Measurements from ENCODE around the gene SDHAF1.
"Not testable (repeated sequence)": the region's sequence is repeated elsewhere in the genome, so short reads cannot be mapped to it uniquely, and the experiment has no call there.

SDHAF1 gene, protein sequence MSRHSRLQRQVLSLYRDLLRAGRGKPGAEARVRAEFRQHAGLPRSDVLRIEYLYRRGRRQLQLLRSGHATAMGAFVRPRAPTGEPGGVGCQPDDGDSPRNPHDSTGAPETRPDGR

DNA sequence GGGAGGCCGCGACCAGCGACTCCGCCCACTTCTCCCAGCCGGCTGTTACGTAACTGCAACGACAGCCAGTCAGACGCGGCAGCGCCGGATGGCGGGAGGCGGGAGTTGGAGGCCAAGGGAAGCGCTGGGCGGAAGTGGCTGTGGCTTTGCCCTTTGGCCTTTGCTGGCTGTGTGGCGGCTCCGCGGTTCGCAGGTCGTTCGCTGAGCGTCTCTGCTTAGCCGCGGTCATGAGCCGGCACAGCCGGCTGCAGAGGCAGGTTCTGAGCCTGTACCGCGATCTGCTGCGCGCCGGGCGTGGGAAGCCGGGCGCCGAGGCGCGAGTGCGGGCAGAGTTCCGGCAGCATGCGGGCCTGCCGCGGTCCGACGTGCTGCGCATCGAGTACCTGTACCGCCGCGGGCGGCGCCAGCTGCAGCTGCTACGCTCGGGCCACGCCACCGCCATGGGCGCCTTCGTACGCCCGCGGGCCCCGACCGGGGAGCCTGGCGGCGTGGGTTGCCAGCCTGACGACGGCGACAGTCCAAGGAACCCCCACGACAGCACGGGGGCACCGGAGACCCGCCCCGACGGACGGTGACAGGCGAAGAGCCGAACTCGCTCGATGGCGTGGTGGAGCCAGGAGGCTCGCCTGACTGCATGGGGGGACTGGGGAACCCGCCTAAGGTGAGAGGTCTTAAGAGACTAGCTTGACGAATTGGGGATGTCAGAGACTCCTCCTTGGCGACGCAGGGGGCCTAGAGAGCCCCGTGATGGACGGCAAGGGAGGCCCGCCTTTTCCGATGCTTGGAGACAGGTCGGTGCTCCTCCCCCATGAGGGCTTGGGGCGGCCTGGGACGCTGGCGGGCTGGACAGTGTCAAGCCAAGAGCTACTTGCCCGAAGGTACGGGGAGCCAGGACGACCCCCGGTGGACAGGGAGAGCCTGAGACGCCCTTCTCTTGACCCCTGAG is at the start of gene SDHAF1:
SDHAF1 (plus strand) TSS at position 141 of the 946 bp plus-strand sequence; CDS start at position 228, 87 bp downstream.
- peak; percentile 89 for DNase-seq

DNA sequence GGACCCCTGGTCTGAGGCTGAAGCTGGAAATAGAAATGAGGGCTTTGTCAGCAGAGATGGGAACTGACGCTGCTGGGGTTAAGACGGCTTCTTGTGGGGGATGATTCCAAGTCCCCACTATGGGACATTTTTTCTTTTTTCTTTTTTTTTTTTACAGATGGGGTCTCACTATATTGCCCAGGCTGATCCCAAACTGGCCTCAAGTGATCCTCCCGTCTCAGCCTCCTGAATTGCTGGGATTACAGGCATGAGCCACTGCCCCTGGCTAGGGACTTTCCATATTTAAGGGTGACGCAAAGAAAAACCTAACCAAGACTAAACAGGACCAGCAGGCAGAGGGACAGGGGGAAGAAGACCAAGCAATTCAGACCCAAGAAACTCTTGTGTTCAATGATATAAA is 48.8 kb upstream of the SDHAF1 start:
- DNase-seq: no peak

DNA sequence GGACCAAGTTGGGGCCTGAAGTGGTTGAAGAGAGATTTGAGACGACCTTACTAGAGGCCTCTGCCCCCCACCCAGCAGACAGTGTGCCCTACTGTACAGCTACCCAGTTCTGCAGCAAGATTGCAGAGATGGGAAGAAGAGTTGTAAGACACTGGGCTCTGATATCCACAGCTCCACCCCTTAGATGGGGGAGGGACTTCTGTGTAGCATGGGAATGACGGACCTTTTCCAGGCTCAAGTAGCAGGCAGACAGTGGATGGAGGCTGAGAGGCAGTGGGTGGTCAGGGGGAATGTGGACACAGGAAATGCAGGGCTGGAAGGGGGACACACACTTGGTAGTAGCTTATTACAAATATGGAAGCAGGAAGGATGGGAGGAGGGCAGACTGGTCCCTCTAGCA is 45.9 kb upstream of the SDHAF1 start:
- DNase-seq: no peak

DNA sequence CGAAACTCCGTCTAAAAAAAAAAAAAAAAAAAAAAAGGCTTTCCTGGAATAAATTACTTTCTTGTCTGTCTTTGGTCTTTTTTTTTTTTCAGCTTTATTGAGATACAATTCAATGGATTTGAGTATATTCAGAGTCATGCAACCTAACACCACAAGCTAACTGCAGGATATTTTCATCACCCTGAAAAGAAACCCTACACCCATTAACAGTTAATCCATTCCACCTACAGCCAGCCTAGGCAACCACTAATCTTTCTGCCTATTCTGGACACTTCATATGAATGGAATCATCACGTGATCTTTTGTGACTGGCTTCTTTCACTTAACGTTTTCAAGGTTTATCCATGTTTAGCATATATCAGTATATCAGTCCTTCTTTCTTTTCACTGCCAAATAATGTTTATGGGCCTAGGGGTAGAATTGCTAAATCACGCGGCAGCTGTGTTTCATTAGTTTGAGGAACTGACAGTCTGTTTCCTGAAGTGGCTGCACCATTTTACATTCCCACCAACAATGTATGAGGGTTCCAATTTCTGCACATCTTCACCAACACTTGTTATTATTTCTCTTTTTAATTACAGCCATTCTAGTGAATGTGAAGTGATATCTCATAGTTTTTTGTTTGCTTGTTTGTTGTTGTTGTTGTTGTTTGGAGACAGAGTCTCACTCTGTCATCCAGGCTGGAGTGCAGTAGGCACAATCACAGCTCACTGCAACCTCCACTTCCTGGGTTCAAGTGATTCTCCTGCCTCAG is 38.9 kb upstream of the SDHAF1 start:
- peak; percentile 7 for DNase-seq

DNA sequence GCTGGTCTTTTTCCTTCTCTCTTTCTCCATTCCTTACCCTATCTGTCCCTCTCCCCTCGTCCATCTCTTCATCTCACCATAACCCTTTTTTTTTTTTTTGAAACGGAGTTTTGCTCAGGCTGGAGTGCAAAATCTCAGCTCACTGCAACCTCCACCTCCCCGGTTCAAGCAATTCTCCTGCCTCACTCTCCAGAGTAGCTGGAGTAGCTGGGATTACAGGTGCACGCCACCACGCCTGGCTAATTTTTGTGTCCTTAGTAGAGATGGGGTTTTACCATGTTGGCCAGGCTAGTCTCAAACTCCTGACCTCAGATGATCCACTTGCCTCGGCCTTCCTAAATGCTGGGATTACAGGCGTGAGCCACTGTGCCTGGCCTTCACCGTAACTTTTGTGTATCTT is 37.6 kb upstream of the SDHAF1 start:
- not testable (repeated sequence) for DNase-seq

DNA sequence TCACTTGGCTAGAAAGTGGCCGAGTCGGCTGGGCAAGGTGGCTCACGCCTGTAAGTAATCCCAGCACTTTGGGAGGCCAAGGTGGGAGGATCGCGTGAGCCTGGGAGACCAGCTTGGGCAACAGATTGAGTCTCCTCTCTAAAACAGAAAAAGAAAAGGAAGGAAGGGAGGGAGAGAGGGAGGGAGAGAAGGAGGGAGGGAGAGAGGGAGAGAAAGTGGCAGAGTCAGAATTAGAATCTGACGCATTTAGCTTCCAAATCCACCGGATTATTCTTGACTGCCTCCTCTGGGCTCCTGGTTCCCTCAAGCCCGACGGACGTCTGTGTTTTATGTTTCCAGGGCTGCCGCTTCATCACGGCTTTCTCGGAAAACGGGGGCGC is 36.3 kb upstream of the SDHAF1 start:
- DNase-seq: no peak

DNA sequence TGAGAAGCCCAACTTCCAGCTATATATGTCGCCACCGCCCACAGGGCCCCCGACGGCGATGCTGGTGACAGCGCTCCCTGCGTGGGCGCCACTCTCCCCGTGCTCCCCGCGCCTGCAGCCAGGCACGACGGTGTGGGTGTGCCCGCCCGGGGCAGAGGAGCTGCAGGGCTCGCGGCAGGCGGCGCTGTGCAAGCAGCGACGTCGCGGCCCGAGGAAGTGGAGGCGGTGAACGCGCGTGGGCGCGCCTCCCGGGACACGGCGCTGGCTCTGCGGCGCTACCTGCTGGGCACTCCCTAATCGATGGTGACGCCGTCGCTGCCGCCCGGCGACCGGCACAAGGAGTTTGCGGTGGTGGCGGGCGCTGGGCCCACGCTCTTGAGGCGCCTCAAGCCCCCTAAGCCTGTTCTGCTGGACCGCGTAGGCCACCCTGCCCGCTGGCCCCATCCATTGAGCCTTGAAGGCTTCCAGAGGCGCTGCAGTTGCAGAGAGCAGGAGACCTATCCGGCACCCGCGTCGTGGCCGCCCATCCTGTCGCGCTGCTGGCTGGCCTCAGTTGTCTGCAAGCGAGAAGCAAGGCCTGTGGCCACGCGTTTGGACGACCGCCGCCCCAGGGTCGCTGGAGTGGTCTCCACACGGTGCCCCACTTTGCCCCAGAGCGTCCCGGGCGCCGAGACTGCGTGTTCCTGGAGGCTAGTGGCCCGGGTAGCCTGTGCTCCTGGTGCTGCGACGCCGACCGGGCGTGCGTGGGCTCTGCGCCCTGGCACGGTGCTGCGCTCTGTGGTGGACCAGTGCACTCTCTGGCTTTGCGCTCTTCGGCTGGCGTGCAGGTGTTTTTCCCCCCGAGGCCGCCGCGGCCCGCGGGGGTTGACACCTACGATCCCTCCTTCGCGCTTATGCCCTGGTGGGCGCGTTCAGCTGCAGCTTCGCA is 35.7 kb upstream of the SDHAF1 start:
- DNase-seq: no peak

DNA sequence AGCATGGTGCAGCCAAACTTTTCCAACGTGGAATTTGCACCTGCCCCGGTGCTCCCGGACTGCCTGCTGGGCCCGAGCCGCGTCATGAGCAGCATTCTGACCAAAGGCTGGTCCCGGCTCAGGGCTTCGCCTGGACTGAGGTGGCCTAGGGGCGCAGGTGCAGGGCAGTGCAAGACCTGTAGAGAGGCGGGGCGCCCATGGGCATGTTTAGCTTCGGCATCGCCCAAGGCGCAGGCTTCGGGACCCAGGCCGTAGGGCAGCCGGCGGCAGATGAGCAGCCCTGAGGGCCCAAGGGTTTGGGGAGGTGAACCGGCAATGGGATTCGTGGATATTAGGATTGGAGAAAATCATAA is 35.0 kb upstream of the SDHAF1 start:
- DNase-seq: no peak

DNA sequence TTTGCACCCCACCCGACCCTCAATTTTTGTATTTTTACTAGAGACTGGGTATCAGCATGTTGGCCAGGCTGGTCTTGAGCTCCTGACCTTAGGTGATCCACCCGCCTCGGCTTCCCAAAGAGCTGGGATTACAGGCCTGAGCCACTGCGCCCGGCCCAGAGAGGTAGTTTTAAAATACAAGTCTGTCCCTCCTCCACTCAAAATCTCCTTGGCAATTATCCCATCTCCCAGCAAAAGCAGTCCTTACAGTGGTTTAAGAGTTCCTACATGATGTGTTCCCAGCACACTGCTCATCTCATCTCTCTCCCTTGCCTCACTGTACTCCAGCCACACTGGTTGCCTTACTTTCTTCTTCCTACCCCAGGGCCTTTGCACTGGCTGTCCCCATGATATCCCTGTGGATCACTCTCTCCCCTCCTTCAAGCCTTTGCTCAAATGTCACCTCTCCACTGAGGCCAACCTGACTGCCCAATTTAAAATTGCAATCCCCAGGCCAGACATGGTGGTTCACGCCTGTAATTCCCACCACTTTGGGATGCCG is 34.5 kb upstream of the SDHAF1 start:
- no peak for DNase-seq

DNA sequence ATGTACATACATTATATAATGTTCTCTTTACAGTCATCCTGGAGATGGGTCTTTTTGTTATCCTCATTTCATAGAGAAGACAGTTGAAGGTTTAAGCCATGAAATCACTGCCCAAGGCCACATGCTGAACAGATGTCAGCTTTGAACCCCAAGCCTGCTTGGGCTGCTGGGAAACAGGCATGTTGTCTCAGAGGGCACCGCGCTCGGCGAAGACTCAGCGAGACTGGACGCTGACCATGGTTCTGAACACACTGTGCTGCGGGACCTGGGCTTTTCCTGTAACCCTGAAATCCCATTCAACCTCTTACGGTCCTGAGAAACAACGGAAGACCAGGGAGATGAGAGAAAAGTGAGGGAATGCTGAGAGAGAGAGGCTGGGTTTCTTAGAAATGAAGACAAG is 31.5 kb upstream of the SDHAF1 start:
- no peak for DNase-seq

DNA sequence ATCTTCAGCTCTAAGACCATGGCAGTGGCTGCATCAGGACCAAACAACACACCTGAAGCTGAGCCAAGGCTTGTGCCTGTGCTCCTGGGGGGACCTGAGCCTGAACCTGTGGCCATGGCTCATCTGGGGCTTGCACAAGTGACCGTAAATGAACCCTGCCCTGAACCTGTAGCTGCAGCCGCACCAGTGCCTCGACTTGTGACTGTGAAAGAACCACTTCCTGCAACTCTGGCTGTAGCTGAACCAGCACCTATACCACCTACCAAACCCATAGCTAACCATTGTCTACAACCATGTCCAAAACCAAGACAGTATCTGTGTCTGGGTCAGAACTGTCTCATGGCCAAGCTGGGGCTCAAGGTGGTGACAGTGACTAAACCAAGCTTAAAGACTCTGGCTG is 28.2 kb upstream of the SDHAF1 start:
- DNase-seq: no peak

DNA sequence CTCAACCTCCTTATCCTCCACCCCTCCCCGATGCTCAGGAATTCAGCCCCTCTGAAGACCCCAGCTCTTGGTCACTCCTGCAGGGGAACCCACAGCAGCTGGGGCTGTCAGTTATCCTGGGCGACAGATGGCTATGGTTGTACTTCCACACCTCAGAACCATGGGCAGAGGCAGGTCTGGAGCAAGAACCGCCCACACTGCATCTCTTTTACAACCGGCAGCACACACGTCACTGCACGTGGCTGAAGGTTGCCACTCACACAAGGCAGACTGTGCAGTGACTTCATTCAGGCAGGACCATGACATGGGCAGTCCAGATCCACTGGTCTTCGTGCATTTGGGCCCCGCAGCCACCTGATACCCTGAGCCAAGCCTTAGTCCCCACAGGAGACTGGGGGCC is 21.5 kb upstream of the SDHAF1 start:
- no peak for DNase-seq

DNA sequence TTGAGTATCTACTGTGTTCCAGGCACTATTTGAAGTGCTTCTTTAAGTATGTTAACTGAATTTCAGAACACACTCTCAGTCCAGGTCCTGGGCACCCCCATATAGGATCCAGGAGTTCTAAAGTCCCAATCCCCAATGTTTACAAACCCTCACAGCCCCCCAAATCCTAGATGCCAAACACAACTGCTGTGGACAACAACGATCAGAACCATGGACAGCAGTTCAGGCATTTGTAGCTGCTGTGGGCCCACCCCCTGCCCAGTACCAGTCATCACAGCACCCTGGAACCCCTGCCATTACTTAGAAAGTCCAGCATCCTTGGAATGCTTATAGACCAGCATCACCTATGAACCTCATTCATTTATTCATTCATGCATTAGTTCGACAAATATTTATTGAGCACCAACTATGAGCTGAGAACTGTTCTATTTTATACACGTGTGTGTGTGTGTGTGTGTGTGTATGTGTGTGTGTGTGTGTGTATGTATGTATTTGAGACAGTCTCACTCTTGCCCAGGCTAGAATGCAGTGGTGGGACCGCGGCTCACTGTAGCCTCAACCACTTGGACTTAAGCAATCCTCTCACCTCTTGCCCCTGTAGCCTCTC is 19.3 kb upstream of the SDHAF1 start:
- no peak for DNase-seq

DNA sequence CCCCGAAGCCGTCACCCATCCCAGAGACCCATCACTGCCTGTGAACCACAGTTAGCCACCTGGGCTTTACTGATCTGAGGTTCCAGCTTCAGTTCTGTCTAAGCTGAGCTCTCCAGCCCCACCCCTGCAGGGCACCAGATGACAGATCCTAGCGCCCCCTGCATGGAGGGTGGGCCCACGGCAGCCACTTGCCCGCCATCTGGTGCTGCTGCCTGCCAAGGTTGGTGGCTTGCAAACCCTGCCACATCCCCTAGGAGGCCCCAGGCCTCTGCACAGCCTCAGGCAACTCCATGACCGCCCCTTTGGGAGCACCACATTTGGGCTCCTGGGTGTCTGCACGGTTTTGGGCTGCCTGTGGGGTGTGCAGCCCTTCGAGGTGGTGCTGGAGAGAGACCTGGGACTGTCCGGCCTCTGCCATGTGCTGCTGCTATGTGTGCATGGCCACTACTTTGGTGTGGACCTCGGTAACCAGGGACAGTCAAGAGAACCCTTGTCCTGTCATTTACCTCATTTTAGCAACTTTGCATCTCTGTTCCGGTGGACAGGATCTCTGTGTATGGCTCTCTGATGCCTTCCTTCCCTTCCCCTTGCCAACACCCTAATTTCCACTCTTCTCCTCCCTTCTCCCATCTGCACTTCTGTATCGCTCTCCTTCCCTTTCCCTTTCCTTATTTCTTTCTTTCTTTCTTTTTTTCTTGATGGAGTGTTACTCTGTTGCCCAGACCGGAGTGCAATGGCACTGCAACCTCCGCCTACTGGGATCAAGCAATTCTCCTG is 17.4 kb upstream of the SDHAF1 start:
- no peak for DNase-seq

DNA sequence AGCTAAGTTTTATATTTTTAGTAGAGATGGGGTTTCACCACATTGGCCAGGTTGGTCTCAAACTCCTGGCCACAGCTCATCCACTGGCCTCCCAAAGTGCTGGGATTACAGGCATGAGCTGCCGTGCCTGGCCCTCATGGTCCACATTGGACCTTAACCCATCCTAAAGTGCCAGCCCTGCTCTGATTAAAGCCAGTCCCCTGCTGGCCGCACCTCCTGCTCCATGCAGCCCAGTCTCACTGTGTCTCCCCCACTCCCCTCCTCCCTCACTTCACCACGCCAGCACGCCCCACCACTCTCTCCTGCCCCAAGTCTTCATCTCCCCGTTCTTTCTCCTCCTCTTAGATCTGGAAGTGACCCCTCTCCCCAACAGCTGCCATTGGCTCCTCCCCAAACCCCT is 16.7 kb upstream of the SDHAF1 start:
- no peak for DNase-seq

DNA sequence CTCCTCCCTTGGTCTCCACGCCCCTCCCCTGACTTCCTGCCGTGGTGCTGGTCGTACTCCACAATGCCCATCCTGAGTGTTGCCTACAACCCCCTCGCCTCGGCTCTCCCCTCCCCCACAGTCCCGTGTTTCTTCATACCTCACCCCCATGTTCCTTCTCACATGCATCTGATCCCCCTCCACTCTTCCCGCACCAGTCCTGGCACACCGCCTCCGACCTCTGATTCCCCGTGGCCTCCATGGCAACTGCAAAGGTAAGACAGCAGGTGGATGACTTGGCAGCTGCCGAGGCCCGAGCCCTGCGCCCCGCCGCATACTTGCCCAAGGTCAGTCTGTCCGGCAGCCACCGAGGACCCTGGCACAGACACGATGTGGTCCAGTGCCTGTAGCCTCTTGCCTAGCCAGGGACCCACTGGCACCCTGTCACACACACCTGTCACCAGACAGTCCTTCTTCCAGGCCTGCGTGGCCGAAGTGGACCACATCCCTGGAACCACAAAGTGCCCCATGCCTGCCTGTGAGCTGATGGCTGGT is 16.1 kb upstream of the SDHAF1 start:
- DNase-seq: no peak

DNA sequence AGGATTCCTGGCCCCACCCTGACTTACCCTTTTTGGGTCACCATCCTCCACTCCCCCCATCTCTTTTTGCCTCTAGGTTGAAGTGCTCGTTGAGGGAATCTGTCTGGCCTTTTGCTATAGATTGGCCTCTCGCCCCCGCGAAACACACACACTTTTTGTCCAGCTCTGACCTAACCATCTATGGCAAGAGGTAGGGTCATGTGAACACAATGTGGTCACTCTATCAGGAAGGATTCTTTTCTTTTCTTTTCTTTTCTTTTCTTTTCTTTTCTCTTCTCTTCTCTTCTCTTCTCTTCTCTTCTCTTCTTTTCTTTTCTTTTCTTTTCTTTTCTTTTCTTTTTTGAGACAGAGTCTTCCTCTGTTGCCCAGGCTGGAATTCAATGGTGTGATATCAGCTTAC is 14.0 kb upstream of the SDHAF1 start:
- DNase-seq: not testable (repeated sequence)

DNA sequence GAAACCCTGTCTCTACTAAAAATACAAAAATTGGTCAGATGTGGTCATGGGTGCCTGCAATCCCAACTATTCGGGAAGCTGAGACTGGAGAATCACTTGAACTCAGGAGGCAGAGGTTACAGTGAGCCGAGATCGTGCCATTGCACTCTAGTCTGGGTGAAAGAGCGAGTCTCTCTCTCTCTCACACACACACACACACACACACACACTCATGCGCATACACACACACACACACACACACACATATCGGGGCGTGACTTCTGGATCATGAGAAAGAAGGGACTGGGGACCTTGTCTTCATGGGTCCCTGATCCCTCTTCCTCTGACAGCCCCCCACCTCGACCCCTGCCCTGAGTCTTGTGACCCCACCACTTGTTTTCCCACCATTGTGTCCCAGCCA is 11.8 kb upstream of the SDHAF1 start:
- no peak for DNase-seq

DNA sequence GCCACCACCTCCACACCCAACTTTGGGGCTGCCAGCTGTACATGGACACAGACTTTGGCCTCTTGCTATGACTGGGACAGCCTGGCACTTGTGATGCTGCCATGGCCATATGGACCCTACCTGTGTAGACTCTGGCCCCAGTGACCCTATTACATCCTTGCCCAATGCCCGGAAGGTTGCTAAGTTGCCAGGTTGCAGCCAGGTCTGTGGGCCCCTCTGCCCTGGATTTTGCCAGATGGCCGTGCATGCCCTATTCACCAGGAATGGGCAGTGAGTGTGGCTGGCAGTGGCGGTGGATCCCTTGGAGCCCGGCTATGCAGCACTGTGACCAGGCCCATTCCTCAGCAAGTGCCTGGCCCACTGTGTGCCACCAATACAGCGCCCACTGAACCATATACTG is 8.9 kb upstream of the SDHAF1 start:
- no peak for DNase-seq

DNA sequence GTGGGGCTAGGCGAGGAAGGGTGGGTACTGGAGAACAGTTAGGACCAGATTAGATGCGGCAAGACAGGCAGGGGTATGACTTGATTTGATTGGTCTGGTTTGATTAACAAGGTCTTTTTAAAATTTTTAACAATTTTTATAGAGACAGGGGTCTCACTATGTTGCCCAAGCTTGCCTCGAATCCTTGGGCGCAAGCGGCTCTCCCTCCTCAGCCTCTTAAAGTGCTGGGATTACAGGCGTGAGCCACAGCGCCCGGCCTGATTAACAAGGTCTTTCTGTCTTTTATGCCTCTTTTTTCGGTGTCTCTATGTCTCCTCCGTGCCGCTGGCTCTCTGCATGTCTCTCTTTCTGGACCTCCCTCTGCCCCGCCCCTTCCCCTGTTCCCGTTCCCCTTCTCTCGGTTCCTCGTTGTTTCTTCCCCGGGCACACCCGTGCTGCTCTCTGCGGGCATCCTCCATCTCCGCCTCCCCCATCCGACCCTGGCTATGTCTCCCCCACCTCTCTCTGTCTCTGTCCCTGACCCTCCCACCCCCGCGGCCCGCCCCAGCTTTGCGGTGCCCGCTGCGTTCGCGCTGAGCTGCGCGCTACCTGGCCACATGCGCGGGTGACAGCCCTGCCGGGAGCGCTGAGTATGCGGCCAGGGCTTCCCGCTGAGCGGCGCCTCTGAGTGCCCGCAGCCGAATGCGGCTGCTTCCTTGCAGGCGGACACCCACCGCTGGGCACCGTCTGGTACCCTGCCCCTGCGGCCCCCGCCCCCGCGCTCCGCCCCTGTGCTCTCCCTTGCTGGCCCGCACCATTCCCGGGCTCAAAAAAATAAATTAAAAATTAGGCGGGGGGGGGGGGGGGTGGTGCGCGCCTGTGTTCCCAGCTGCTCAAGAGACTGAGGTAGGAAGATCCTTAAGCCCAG is 8.1 kb upstream of the SDHAF1 start:
- DNase-seq: no peak
